Cerebellar cortex (tissue), 1 donor: ENCODE measurements around the gene SPDYE3.
"Not testable (repeated sequence)": the region's sequence is repeated elsewhere in the genome, so short reads cannot be mapped to it uniquely, and the experiment has no call there.

Source experiments
- DNase-seq: peaks from one replicate; pipeline ENCODE4 v3.0.0-alpha.2; 2015; ENCODE audit warnings: low spot score

Gene SPDYE3

GRCh38 chr7:100288258-100288657 lies 19.2 kb upstream of the SPDYE3 start:
- not testable (repeated sequence) for DNase-seq

DNA sequence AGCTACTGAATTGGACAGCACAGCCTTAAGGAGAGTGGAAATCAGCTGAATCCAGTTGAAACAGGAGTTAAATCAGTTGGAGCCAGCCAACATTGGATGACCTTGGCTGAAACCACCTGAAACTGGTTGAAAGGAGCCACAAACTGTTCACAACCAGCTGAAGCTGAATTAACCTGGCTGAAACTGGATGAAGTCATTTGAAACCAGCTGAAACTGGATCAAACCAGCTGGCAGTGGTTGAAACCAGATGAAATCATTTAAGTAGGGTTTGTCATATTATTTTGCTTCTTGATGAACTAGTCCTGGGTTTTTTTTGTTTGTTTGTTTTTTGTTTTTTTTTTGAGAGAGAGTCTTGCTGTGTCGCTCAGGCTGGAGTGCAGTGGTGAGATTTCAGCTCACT lies 15.3 kb upstream of the SPDYE3 start:
- DNase-seq, result not testable (repeated sequence)

DNA sequence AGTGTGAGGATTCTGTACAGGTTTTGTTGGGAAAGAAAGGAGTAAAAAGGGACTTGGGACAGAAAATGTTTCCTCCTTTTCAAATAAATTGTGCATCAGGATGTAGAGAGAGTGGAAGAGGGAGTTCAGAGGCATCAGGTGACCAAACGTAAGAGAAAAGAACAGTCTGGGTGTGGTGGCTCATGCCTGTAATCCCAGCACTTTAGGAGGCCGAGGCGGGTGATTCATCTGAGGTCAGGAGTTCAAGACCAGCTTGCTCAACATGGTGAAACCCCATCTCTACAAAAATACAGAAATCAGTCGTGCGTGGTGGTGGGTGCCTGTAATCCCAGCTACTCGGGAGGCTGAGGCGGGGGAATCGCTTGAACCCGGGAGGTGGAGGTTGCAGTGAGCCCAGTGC lies 12.2 kb upstream of the SPDYE3 start:
- not testable (repeated sequence) for DNase-seq

- not testable (repeated sequence) for DNase-seq
Observed at GRCh38 chr7:100297852-100298631, 9.5 kb upstream of the SPDYE3 start.

- DNase-seq, result not testable (repeated sequence)
Observed at GRCh38 chr7:100298632-100298895, 8.9 kb upstream of the SPDYE3 start.

GRCh38 chr7:100304526-100304925 lies 3.0 kb upstream of the SPDYE3 start:
- DNase-seq, result not testable (repeated sequence)

GRCh38 chr7:100318329-100318728 lies 10.8 kb downstream of the SPDYE3 start:
- DNase-seq, result not testable (repeated sequence)

GRCh38 chr7:100321648-100322047 lies 14.1 kb downstream of the SPDYE3 start:
- DNase-seq, result not testable (repeated sequence)

- DNase-seq, result not testable (repeated sequence)
Observed at GRCh38 chr7:100324194-100324593, 16.7 kb downstream of the SPDYE3 start.

DNA sequence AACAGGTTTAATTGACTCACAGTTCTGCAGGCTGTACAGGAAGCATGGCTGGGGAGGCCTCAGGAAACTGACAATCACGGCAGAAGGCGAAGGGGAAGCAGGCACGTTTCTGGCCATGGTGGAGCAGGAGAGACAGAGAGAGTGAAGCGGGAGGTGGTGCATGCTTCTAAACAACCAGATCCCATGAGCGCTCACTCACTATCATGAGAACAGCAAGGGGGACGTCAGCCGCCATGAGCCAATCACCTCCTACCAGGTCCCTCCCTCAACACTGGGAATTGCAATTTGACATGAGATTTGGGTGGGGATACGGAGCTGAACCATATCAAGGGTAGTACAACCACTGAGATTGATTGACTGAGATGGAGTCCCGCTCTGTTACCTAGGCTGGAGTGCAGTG lies 18.2 kb downstream of the SPDYE3 start:
- not testable (repeated sequence) for DNase-seq

DNA sequence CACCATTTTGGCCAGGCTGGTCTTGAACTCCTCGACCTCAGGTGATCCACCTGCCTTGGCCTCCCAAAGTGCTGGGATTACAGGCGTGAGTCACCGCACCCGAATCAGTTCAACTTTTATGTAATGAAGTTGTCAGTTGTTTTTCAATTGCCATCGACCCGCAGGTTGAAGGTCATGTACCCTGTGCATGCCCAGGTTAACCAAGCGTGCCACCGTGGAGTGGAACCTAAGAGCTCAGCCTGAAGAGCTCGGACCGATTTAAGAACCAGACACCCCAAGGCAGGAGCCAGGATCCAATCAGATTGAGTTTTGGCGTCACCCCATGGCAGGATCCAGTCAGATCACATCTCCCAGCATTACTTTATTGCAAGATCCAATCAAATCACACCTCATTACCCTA lies 19.4 kb downstream of the SPDYE3 start:
- not testable (repeated sequence) for DNase-seq

DNA sequence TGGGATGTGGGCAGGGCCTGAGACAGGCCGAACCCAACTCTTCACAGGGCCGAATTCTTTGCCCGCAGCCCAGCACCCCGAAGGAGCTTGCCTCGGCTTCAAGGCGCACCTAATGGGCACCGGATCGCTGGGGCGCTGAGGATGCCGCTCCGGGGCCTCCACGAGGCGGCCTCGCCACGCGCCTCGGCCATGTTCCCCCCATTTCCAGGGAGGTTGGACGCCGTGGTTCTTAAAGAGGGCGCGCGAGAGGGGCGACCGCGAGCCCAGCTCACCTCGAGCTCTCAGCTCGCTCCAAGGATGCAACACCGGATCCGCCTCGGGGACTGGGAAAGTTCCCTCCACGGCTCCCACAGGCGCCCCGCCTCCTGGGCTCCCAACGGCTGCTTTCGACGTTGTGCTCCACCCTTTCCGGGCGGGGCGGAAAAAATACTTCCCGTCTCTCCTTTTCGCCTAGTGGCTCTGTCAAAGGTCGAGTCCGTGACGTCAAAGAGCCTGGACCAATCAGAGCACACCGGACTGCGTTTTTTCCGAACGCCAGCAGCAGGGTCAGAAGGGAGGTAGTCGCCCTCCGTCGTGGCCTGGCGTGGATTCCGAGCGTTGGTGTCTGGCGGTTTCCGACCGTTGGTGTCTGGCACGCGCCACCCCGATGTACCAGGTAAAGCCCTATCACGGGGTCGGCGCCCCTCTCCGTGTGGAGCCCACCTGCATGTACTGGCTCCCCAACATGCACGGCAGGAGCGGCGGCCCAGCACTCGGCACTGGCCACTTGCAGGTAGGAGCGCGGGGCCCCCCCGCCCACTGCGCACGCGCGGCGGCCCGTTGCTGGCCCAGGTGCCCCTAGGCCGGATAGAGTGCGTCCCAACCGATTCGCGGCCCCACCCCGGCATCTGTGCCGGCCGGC lies 28.3 kb downstream of the SPDYE3 start:
- DNase-seq, result peak; percentile 95

DNA sequence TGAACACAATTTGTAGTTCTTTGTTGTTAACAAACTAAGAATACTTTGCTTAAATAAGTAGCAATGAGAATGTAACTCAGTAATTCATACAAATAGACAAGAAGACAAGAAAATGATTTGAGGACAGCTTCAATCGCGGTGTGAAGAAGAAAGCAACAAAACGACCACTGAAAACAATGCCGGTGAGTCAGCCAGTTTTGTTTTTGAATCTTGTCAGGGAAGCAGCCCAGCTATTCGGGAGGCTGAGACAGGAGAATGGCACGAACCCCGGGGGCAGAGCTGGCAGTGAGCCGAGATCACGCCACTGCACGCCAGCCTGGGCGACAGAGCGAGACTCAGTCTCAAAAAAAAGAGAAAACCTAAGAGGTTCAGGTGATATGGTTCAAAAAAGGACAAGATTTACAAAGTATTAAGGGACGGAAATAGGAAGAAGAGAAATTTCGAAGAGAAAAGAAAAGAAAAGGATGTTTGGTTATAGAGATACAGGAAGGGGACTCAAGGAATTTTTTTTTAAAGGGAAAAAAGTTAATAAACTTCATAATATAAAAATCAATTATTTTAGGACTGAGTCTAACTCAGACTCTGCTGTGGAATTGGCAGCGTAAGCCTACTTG lies 30.7 kb downstream of the SPDYE3 start:
- DNase-seq, result not testable (repeated sequence)

GRCh38 chr7:100341286-100341685 lies 33.8 kb downstream of the SPDYE3 start:
- DNase-seq, result not testable (repeated sequence)

- DNase-seq, result peak; percentile 89
Observed at GRCh38 chr7:100342765-100343164, 35.3 kb downstream of the SPDYE3 start.

GRCh38 chr7:100344124-100344559 lies 36.6 kb downstream of the SPDYE3 start:
- DNase-seq, result not testable (repeated sequence)

DNA sequence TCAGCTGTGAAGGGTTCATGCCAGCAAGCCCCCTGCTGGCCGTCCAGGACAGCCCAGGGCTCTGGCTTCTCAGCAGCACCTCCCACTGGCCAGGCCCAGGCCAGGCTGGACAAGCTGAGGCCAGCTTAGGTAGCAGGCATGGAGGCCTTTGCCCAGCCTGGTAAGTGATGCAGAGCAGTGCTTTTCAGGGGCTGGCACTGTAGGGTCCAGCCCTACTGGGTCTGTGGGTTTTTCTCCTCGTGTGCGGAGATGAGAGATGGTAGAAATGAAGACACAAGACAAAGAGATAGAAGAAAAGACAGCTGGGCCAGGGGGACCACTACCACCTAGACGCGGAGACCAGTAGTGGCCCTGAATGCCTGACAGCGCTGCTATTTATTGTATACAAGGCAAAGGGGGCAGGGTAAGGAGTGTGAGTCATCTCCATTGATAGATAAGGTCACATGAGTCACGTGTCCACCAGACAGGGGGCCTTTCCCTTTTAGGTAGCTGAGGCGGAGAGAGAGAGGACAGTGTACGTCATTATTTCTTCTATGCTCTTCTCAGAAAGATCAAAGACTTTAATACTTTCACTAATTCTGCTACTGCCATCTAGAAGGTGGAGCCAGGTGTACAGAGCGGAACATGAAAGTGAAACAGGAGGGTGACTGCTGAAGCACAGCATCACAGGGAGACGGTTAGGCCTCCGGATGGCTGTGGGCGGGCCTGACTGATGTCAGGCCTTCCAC lies 37.2 kb downstream of the SPDYE3 start:
- not testable (repeated sequence) for DNase-seq

DNA sequence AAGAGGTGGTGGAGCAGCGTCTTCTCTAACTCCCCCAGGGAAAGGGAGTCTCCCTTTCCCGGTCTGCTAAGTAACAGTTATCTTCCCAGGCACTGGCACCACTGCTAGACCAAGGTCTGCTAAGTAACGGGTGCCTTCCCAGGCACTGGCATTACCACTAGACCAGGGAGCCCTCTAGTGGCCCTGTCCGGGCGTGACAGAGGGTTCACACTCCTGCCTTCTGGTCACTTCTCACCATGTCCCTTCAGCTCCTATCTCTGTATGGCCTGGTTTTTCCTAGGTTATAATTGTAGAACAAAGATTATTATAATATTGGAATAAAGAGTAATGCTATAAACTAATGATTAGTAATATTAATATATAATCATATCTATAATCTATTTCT lies 37.8 kb downstream of the SPDYE3 start:
- DNase-seq, result peak; percentile 74

DNA sequence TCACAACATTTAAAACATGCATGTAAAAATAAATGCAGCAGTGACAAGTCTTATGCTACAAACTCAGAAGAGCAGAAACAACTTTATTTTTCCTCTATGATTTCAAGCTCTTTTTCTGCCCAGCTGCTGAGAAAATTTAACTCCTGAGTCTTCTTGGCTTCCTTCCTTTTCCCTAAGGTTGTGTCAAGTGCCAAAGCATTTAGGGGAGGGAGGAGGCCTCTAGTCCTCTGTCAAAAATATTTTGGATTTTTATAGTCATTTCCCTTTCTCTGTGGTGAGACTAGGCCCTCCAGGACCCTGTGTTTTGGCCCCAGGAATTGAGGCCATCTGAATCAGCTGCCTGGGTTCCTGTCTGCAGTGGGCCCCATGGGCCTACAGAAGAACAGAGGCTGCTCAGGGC lies 39.4 kb downstream of the SPDYE3 start:
- peak; percentile 0 for DNase-seq

- DNase-seq, result no peak
Observed at GRCh38 chr7:100348805-100349204, 41.3 kb downstream of the SPDYE3 start.

- no peak for DNase-seq
Observed at GRCh38 chr7:100349757-100350156, 42.3 kb downstream of the SPDYE3 start.

- no peak for DNase-seq
Observed at GRCh38 chr7:100351657-100352058, 44.2 kb downstream of the SPDYE3 start.
